Stimulated activated naive B cell treated with anti-CD40 and anti-IgM and Interleukin-4, amounts not matched to agents 10 μg/mL and 1 μg/mL and 100 μg/mL, for 72 hours (primary cell): ENCODE data around the gene VAV2.

Experiments
- ATAC-seq, 2 donors: fragments of 150-1000 bp; cut with Tn5 transposase; replicated peaks; 2 replicates each; pipeline ENCODE4 v1.10.0; 2021; ENCODE audit warnings: moderate library complexity in 1 of 2
- DNase-seq: peaks from one replicate; pipeline ENCODE4 v3.0.0; 2021
- H3K27ac Mint-ChIP-seq: one replicate; pipeline ENCODE4 v1.8.0; 2022; ENCODE audit warnings: mild to moderate bottlenecking, mixed read lengths
- H3K27me3 Mint-ChIP-seq, 2 donors: one replicate each; pipeline ENCODE4 v1.8.0; 2022; ENCODE audit warnings: mixed read lengths in 2 of 2
- H3K36me3 Mint-ChIP-seq, 2 donors: one replicate each; pipeline ENCODE4 v1.8.0; 2022; ENCODE audit warnings: mixed read lengths in 2 of 2, mild to moderate bottlenecking in 1 of 2
- H3K4me1 Mint-ChIP-seq, 2 donors: one replicate each; pipeline ENCODE4 v1.8.0; 2022; ENCODE audit warnings: mixed read lengths in 2 of 2, mild to moderate bottlenecking in 1 of 2
- H3K4me3 Mint-ChIP-seq, 2 donors: one replicate each; pipeline ENCODE4 v1.8.0; 2022; ENCODE audit warnings: mild to moderate bottlenecking in 2 of 2, mixed read lengths in 2 of 2, moderate library complexity in 1 of 2
- H3K9me3 Mint-ChIP-seq, 2 donors: one replicate each; pipeline ENCODE4 v1.8.0; 2022; ENCODE audit warnings: mixed read lengths in 2 of 2, mild to moderate bottlenecking in 1 of 2

VAV2 gene

GRCh38 chr9:133887540-133888047, 104.5 kb downstream of the VAV2 start:
- H3K36me3 Mint-ChIP-seq = peaks cover 16 to 33% of the 10 kb centered on the region in 2 donors
- ATAC-seq (no peak), DNase-seq (no peak)
- H3K27me3 Mint-ChIP-seq = no peaks in the 10 kb centered on the region
- peak overlapping the region; percentile 53 for H3K27ac Mint-ChIP-seq
- no peak overlapping the region for H3K4me3 Mint-ChIP-seq
- H3K4me1 Mint-ChIP-seq = peaks cover 36 to 66% of the 10 kb centered on the region in 2 donors
- H3K9me3 Mint-ChIP-seq = no peaks in the 10 kb centered on the region

GRCh38 chr9:133886563-133887501, 105.3 kb downstream of the VAV2 start:
- Mint-ChIP-seq H3K4me3 (no peak overlapping the region), H3K4me1 (peaks cover 34 to 68% of the 10 kb centered on the region in 2 donors), H3K36me3 (peaks cover 12 to 28% of the 10 kb centered on the region in 2 donors), H3K9me3 (no peaks in the 10 kb centered on the region), H3K27ac (peak overlapping the region; percentile 42), H3K27me3 (no peaks in the 10 kb centered on the region)
- DNase-seq (no peak), ATAC-seq (no peak)

- DNase-seq (no peak), ATAC-seq (no peak)
- H3K27ac Mint-ChIP-seq = peak overlapping the region; percentile 88
- H3K4me3 Mint-ChIP-seq = no peak overlapping the region
- H3K4me1 Mint-ChIP-seq = peaks cover 33 to 78% of the 10 kb centered on the region in 2 donors
- peaks cover 9 to 26% of the 10 kb centered on the region in 2 donors for H3K36me3 Mint-ChIP-seq
- no peaks in the 10 kb centered on the region for H3K27me3 Mint-ChIP-seq
- H3K9me3 Mint-ChIP-seq = no peaks in the 10 kb centered on the region
These were observed 107.0 kb downstream of the VAV2 start for GRCh38 chr9:133884907-133885744.

- no peaks in the 10 kb centered on the region for H3K9me3 Mint-ChIP-seq
- DNase-seq (no peak), ATAC-seq (no peak)
- H3K4me1 Mint-ChIP-seq = peaks cover 26 to 72% of the 10 kb centered on the region in 2 donors
- peaks cover 7 to 20% of the 10 kb centered on the region in 2 donors for H3K36me3 Mint-ChIP-seq
- H3K4me3 Mint-ChIP-seq = no peak overlapping the region
- peak overlapping the region; percentile 37 for H3K27ac Mint-ChIP-seq
- H3K27me3 Mint-ChIP-seq = no peaks in the 10 kb centered on the region
These were observed 109.0 kb downstream of the VAV2 start for GRCh38 chr9:133882849-133883755.

- H3K36me3 Mint-ChIP-seq = peaks cover 9 to 20% of the 10 kb centered on the region in 2 donors
- no peaks in the 10 kb centered on the region for H3K9me3 Mint-ChIP-seq
- H3K27me3 Mint-ChIP-seq = no peaks in the 10 kb centered on the region
- no peak for ATAC-seq
- no peak for DNase-seq
- H3K4me3 Mint-ChIP-seq = no peak overlapping the region
- H3K4me1 Mint-ChIP-seq = peaks cover 24 to 68% of the 10 kb centered on the region in 2 donors
- H3K27ac Mint-ChIP-seq = peak overlapping the region; percentile 31
These were observed 110.3 kb downstream of the VAV2 start for GRCh38 chr9:133881671-133882381.

- DNase-seq = no peak
- Mint-ChIP-seq H3K9me3 (no peaks in the 10 kb centered on the region), H3K27ac (peak overlapping the region; percentile 31), H3K27me3 (no peaks in the 10 kb centered on the region), H3K4me1 (peaks cover 28 to 71% of the 10 kb centered on the region in 2 donors), H3K36me3 (peaks cover 14 to 26% of the 10 kb centered on the region in 2 donors), H3K4me3 (peak overlapping the region in 1 of 2 donors; percentile 30)
- ATAC-seq = no peak
These were observed 111.1 kb downstream of the VAV2 start for GRCh38 chr9:133880851-133881661.

GRCh38 chr9:133880136-133880535, 112.0 kb downstream of the VAV2 start:
- peak overlapping the region; percentile 68 for H3K27ac Mint-ChIP-seq
- no peaks in the 10 kb centered on the region for H3K9me3 Mint-ChIP-seq
- DNase-seq (no peak), ATAC-seq (no peak)
- no peaks in the 10 kb centered on the region for H3K27me3 Mint-ChIP-seq
- H3K4me1 Mint-ChIP-seq = peaks cover 25 to 73% of the 10 kb centered on the region in 2 donors
- H3K4me3 Mint-ChIP-seq = no peak overlapping the region
- H3K36me3 Mint-ChIP-seq = peaks cover 12 to 22% of the 10 kb centered on the region in 2 donors

- H3K36me3 Mint-ChIP-seq = peaks cover 11 to 24% of the 10 kb centered on the region in 2 donors
- no peaks in the 10 kb centered on the region for H3K9me3 Mint-ChIP-seq
- H3K4me3 Mint-ChIP-seq = no peak overlapping the region
- DNase-seq (no peak), ATAC-seq (no peak)
- no peaks in the 10 kb centered on the region for H3K27me3 Mint-ChIP-seq
- peaks cover 25 to 74% of the 10 kb centered on the region in 2 donors for H3K4me1 Mint-ChIP-seq
- H3K27ac Mint-ChIP-seq = no peak overlapping the region
These were observed 112.5 kb downstream of the VAV2 start for GRCh38 chr9:133879615-133880014.

GRCh38 chr9:133878402-133878801, 113.7 kb downstream of the VAV2 start:
- Mint-ChIP-seq H3K36me3 (peaks cover 11 to 31% of the 10 kb centered on the region in 2 donors), H3K9me3 (no peaks in the 10 kb centered on the region), H3K4me1 (peaks cover 34 to 83% of the 10 kb centered on the region in 2 donors), H3K27me3 (no peaks in the 10 kb centered on the region), H3K4me3 (no peak overlapping the region), H3K27ac (peak overlapping the region; percentile 73)
- no peak for DNase-seq
- ATAC-seq = no peak

- peaks cover 31 to 79% of the 10 kb centered on the region in 2 donors for H3K4me1 Mint-ChIP-seq
- H3K27ac Mint-ChIP-seq = peak overlapping the region; percentile 73
- no peaks in the 10 kb centered on the region for H3K27me3 Mint-ChIP-seq
- peaks cover 10 to 28% of the 10 kb centered on the region in 2 donors for H3K36me3 Mint-ChIP-seq
- DNase-seq (no peak), ATAC-seq (no peak)
- H3K9me3 Mint-ChIP-seq = no peaks in the 10 kb centered on the region
- no peak overlapping the region for H3K4me3 Mint-ChIP-seq
These were observed 114.2 kb downstream of the VAV2 start for GRCh38 chr9:133877967-133878366.

GRCh38 chr9:133877327-133877726, 114.8 kb downstream of the VAV2 start:
- ATAC-seq = no peak
- no peak for DNase-seq
- Mint-ChIP-seq H3K27ac (peak overlapping the region; percentile 73), H3K4me1 (peaks cover 30 to 76% of the 10 kb centered on the region in 2 donors), H3K4me3 (no peak overlapping the region), H3K36me3 (peaks cover 9 to 27% of the 10 kb centered on the region in 2 donors), H3K27me3 (no peaks in the 10 kb centered on the region), H3K9me3 (no peaks in the 10 kb centered on the region)

- Mint-ChIP-seq H3K4me1 (peaks cover 34 to 76% of the 10 kb centered on the region in 2 donors), H3K36me3 (peaks cover 11 to 29% of the 10 kb centered on the region in 2 donors), H3K27ac (peak overlapping the region; percentile 37), H3K27me3 (no peaks in the 10 kb centered on the region), H3K9me3 (no peaks in the 10 kb centered on the region), H3K4me3 (no peak overlapping the region)
- DNase-seq = no peak
- no peak for ATAC-seq
These were observed 115.3 kb downstream of the VAV2 start for GRCh38 chr9:133876836-133877235.
